HepG2 (cell line): ENCODE measurements around the gene RNASE8. TPM values are rescaled to one million over a fixed set of nuclear protein-coding genes. Genes with fewer than 3 reads are reported as not detected.

Source experiments
- E2F2 ChIP-seq: sonication (generic); formaldehyde crosslinking; IDR thresholded peaks from 2 replicates; pipeline ENCODE4 v1.4.0; 2020; ENCODE audit warnings: missing genetic modification reagents, borderline replicate concordance
- HDAC6 ChIP-seq: fragments of 200-600 bp; sonication (generic); IDR thresholded peaks from 2 replicates; pipeline ENCODE4 v1.7.0; 2017; ENCODE audit warnings: mild to moderate bottlenecking, antibody characterized with exemption, low read length, low read depth
- HMGXB3 ChIP-seq: sonication (generic); formaldehyde crosslinking; IDR thresholded peaks from 2 replicates; pipeline ENCODE4 v1.4.0; 2020; ENCODE audit warnings: missing genetic modification reagents, borderline replicate concordance
- KDM5B ChIP-seq: sonication (generic); formaldehyde crosslinking; IDR thresholded peaks from 2 replicates; pipeline ENCODE4 v1.4.0; 2020; ENCODE audit warnings: missing genetic modification reagents, mild to moderate bottlenecking, borderline replicate concordance
- KMT2A ChIP-seq: sonication (generic); formaldehyde crosslinking; IDR thresholded peaks from 2 replicates; pipeline ENCODE4 v1.4.0; 2020; ENCODE audit warnings: missing genetic modification reagents
- NKX3-1 ChIP-seq: sonication (generic); formaldehyde crosslinking; IDR thresholded peaks from 2 replicates; pipeline ENCODE4 v1.5.0; 2020; ENCODE audit warnings: missing genetic modification reagents
- NR2F2 ChIP-seq: IDR thresholded peaks from 2 replicates; pipeline ENCODE4 v1.6.1; 2012; ENCODE audit warnings: low read depth, inconsistent platforms, borderline replicate concordance
- PHF5A ChIP-seq: IDR thresholded peaks from one replicate; pipeline ENCODE4 v1.6.1; 2018; ENCODE audit warnings: low read depth, missing genetic modification reagents; ENCODE audit not compliant: unreplicated experiment
- POLR2A ChIP-seq, 2 experiments: IDR thresholded peaks; 2 replicates each; pipeline ENCODE4 v1.6.1; 2011; ENCODE audit warnings: low read depth in 2 of 2, low read length in 2 of 2, mild to moderate bottlenecking in 1 of 2, moderate library complexity in 1 of 2; ENCODE audit not compliant: insufficient read depth in 1 of 2
- RARA ChIP-seq: IDR thresholded peaks from 2 replicates; pipeline ENCODE4 v1.6.1; 2016; ENCODE audit warnings: missing genetic modification reagents, missing compliant biosample characterization
- RBAK ChIP-seq: sonication (generic); formaldehyde crosslinking; IDR thresholded peaks from 2 replicates; pipeline ENCODE4 v1.5.1; 2020; ENCODE audit warnings: mild to moderate bottlenecking, missing genetic modification reagents
- REXO4 ChIP-seq: sonication (generic); formaldehyde crosslinking; IDR thresholded peaks from 2 replicates; pipeline ENCODE4 v1.8.0; 2022; ENCODE audit warnings: missing genetic modification reagents, mild to moderate bottlenecking, borderline replicate concordance
- SMARCE1 ChIP-seq: fragments of 450-650 bp; IDR thresholded peaks from 2 replicates; pipeline ENCODE4 v1.6.1; 2017; ENCODE audit warnings: borderline replicate concordance
- SOX6 ChIP-seq, 2 experiments: fragments of 450-650 bp in 1 of 2; sonication (generic) in 1 of 2; formaldehyde crosslinking in 1 of 2; IDR thresholded peaks; 2 replicates each; pipeline versions ENCODE4 v1.4.0 to v1.6.1; 2017 to 2020; ENCODE audit warnings: antibody characterized with exemption in 1 of 2, mild to moderate bottlenecking in 1 of 2, missing genetic modification reagents in 1 of 2
- ZNF281 ChIP-seq: sonication (generic); formaldehyde crosslinking; IDR thresholded peaks from 2 replicates; pipeline ENCODE4 v1.4.0; 2020; ENCODE audit warnings: missing genetic modification reagents, borderline replicate concordance
- ZNF431 ChIP-seq: sonication (generic); formaldehyde crosslinking; IDR thresholded peaks from 2 replicates; pipeline ENCODE4 v1.9.0; 2022; ENCODE audit warnings: missing genetic modification reagents, low read depth, mild to moderate bottlenecking, borderline replicate concordance
- ZNF740 ChIP-seq: sonication (generic); formaldehyde crosslinking; IDR thresholded peaks from 2 replicates; pipeline ENCODE4 v1.4.0; 2020; ENCODE audit warnings: missing genetic modification reagents
- ZNF768 ChIP-seq: sonication (generic); formaldehyde crosslinking; IDR thresholded peaks from 2 replicates; pipeline ENCODE4 v1.4.0; 2020; ENCODE audit warnings: missing genetic modification reagents
- ZNF780A ChIP-seq: sonication (generic); formaldehyde crosslinking; IDR thresholded peaks from 2 replicates; pipeline ENCODE4 v1.8.0; 2022; ENCODE audit warnings: mild to moderate bottlenecking, missing genetic modification reagents, moderate library complexity
- ZZZ3 ChIP-seq: sonication (generic); formaldehyde crosslinking; IDR thresholded peaks from 2 replicates; pipeline ENCODE4 v1.4.0; 2020; ENCODE audit warnings: missing genetic modification reagents, mild to moderate bottlenecking, borderline replicate concordance
- polyA plus RNA-seq, 8 experiments: library from polyadenylated mRNA; depleted of rRNA in 3 of 8; stranded (reverse) in 7 of 8; unstranded in 1 of 8; fragments of >200 nt; fragmentation: Illumina TruSeq in 4 of 8; extraction: Trizol in 4 of 8; gene quantifications; 2 replicates each; pipeline versions ENCODE4 v1.2.1 to v1.2.3, GENCODE V29; 2011 to 2016; ENCODE audit warnings: low read depth in 4 of 8, missing spikeins in 1 of 8, mixed read lengths in 1 of 8; ENCODE audit not compliant: insufficient read depth in 1 of 8
- total RNA-seq, 5 experiments: library from RNA; depleted of rRNA; stranded (reverse); fragments of >200 nt; fragmentation: Illumina TruSeq; extraction: Trizol; gene quantifications; 2 replicates each; pipeline ENCODE4 v1.2.3, GENCODE V29; 2016; ENCODE audit warnings: low read depth in 1 of 5

RNASE8 gene
- total and polyA plus RNA-seq, 2 of the 13 experiments (the other 11 are each of a cell fraction or from before 2014, with no cell fraction given), result not detected

- TF ChIP-seq SOX6 (IDR thresholded peaks at IDR 0.05), result no peak
- peak; percentile 56 for TF ChIP-seq SOX6 (CRISPR knock-in tag; IDR thresholded peaks at IDR 0.05)
- TF ChIP-seq KDM5B (CRISPR knock-in tag), result peak; percentile 84; the same call in 1 of the 2 replicates
- no peak for TF ChIP-seq ZZZ3 (CRISPR knock-in tag)
- no peak for TF ChIP-seq REXO4 (CRISPR knock-in tag)
- TF ChIP-seq ZNF780A (CRISPR knock-in tag), result no peak
- TF ChIP-seq KMT2A (CRISPR knock-in tag), result peak; percentile 17; the same call in 1 of the 2 replicates
- TF ChIP-seq SMARCE1, result no peak
- TF ChIP-seq RARA (CRISPR knock-in tag), result peak; percentile 55; the same call in 1 of the 2 replicates
- TF ChIP-seq NKX3-1 (CRISPR knock-in tag), result no peak
- TF ChIP-seq HDAC6, result no peak
- peak; percentile 55 for TF ChIP-seq ZNF768 (CRISPR knock-in tag)
- TF ChIP-seq E2F2, result no peak
- peak; percentile 84 for TF ChIP-seq HMGXB3
- TF ChIP-seq RBAK (CRISPR knock-in tag), result no peak; the same call in 1 of the 2 replicates
- TF ChIP-seq POLR2A (IDR thresholded peaks at IDR 0.05; ENCODE audit: insufficient read depth in 1 of 2, low read depth in 2 of 2, low read length in 2 of 2), result peak in 1 of 2 experiments; percentile 41; a peak in 1 of 4 replicates
- no peak for TF ChIP-seq ZNF740 (CRISPR knock-in tag)
- no peak for TF ChIP-seq NR2F2
- TF ChIP-seq PHF5A (CRISPR knock-in tag), result no peak
- TF ChIP-seq ZNF431 (CRISPR knock-in tag), result no peak
- peak; percentile 57; the same call in 1 of the 2 replicates for TF ChIP-seq ZNF281 (CRISPR knock-in tag)
Observed at GRCh38 chr14:21106498-21107282, 49.1 kb downstream of the RNASE8 start (continued).
